SK-N-MC (cell line): ENCODE results near the gene EBPL.

Experiments used
- EZH2 ChIP-seq: fragments of 200-600 bp; sonication (generic); IDR thresholded peaks from one replicate; pipeline ENCODE4 v1.6.1; 2017; ENCODE audit warnings: antibody characterized with exemption
- FOXP2 ChIP-seq: optimal IDR thresholded peaks from 2 replicates; pipeline ENCODE3; 2011; ENCODE audit warnings: mild to moderate bottlenecking, moderate library complexity; ENCODE audit not compliant: insufficient read depth; ENCODE audit errors: extremely low read length, control extremely low read depth
- POLR2AphosphoS5 ChIP-seq: IDR thresholded peaks from 2 replicates; pipeline ENCODE4 v1.6.1; 2012; ENCODE audit warnings: mild to moderate bottlenecking, low read depth, low read length, borderline replicate concordance

- no peak for TF ChIP-seq EZH2
- no peak for TF ChIP-seq POLR2AphosphoS5
- no peak for TF ChIP-seq FOXP2
Measured at GRCh38 chr13:49635599-49636433, 55.5 kb downstream of the EBPL start.
